ENCODE data around the gene SOCS6. TPM values are rescaled to one million over a fixed set of nuclear protein-coding genes. Genes with fewer than 3 reads are reported as not detected.

Gene SOCS6
- total RNA-seq, 4 donors from 2014 or later = 11.5 to 18.2 (median 17.9) TPM

DNA sequence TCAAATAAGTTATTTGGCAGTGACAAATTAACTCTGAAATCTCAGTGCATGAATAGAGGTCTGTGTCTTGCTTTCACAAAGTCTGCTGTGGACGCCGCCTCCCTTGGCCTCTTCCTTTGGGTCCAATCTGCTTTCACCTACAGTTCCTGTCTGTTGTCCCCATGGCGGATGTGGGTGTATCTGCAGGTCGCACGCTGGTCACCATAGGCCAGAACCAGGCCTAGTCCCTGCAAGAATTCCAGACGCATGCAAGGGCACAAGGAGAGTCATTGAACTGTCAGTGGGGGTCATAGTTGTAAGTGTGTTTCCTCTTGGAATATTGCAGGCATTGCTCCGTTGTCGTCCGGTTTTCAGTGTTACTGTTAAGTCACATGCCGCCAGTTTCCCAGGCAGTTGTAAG lies 7.4 kb downstream of the SOCS6 start:
- TF ChIP-seq, protein P1, sequence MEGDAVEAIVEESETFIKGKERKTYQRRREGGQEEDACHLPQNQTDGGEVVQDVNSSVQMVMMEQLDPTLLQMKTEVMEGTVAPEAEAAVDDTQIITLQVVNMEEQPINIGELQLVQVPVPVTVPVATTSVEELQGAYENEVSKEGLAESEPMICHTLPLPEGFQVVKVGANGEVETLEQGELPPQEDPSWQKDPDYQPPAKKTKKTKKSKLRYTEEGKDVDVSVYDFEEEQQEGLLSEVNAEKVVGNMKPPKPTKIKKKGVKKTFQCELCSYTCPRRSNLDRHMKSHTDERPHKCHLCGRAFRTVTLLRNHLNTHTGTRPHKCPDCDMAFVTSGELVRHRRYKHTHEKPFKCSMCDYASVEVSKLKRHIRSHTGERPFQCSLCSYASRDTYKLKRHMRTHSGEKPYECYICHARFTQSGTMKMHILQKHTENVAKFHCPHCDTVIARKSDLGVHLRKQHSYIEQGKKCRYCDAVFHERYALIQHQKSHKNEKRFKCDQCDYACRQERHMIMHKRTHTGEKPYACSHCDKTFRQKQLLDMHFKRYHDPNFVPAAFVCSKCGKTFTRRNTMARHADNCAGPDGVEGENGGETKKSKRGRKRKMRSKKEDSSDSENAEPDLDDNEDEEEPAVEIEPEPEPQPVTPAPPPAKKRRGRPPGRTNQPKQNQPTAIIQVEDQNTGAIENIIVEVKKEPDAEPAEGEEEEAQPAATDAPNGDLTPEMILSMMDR (IDR thresholded peaks at IDR 0.05; ENCODE audit: low read depth) = no peak

- TF ChIP-seq, protein P1 (IDR thresholded peaks at IDR 0.05; ENCODE audit: low read depth) = no peak
Observed at GRCh38 chr18:70296781-70297180, 7.9 kb downstream of the SOCS6 start.

DNA sequence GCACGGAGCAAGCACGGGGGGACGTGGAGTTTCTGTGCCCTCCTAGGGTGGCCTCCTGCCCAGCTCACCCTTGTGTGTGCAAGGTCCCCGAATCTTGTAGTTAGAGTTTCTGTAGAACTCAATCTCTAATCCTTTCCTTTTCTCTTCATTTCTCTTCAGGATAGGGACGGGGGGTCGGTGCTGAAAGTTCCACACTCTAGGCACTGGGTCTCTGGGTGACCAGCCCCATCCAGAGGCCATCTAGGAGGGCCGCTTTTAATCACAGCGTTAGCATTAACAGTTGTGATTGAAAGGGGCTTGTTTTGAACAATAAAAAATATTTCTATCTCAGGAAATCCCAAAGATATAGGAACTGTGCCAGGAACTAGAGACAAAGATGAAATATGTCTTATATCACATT lies 10.5 kb downstream of the SOCS6 start:
- TF ChIP-seq, protein P1 (IDR thresholded peaks at IDR 0.05; ENCODE audit: low read depth) = no peak

- TF ChIP-seq, protein P1 (IDR thresholded peaks at IDR 0.05; ENCODE audit: low read depth) = no peak
Observed at GRCh38 chr18:70301667-70302066, 12.8 kb downstream of the SOCS6 start.

DNA sequence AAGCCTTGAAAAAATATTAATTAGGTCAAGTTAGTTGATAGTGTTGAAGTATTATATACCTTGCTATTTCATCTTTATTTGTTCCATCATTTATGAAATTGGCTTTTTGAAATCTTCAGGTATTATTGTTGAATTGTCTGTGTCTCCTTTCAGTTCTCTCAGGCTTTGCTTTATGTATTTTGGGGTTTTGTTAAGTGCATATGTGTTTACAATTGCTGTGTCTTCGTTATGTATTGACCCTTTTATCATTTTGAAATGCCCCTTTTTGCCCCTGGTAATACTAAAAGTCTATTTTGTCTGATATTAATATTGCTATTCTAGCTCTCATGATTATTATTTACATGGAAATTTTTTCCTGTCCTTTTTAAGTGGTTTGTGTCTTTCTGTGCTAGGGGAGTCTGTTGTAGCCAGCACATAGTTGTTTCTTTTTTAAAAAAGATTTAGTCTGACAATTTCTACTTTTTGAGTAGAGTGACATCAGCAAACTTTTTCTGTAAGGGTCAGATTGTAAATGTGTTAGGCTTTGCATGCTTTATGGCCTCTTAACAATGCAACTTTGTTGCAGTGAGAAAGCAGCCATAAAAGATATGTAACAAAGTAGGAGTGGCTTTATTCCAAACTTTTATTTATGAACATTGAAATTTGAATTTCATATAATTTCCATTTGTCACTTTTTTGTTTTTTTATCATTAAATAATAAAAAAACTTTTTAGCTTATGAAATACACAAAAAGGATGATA lies 19.9 kb downstream of the SOCS6 start:
- TF ChIP-seq, protein P1 (IDR thresholded peaks at IDR 0.05; ENCODE audit: low read depth) = no peak

DNA sequence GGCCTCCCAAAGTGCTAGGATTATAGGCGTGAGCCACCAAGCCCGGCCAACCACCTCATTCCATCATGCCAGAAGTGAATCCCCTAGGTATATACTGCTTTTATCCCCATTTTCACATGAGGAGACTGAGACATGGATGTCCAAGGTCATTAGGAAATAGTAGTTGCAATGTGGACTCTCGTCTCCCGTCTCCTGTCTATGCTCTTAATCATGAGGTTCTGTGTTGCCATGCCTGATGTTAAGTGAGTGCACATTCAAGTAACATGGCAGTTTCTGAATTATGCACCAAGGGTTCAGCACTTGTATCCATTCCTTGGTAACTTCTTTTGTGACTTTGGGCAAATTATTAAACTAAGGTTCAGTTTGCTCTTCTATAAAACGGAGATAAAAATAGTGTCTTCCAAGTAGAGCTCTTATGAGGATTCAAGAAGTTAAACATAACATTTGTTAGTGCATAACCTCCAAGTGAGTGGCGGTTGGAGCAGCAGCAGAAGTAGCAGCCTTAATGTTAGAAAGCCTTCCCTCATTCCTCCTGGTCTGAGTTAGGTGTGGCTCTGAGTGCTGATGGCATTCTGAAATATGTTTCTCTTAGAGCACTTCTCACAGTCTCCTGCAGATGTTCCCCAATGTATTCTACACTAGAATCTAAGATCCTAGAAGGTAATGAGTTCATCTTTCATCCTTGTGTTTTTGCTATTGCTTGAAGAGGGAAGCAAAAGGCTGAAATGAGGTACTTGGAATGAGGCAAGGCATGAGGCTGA lies 21.9 kb downstream of the SOCS6 start:
- TF ChIP-seq, protein P1 (IDR thresholded peaks at IDR 0.05; ENCODE audit: low read depth) = no peak

- TF ChIP-seq, protein P1 (IDR thresholded peaks at IDR 0.05; ENCODE audit: low read depth) = no peak
Observed at GRCh38 chr18:70311726-70312125, 22.9 kb downstream of the SOCS6 start.
